Adrenal gland (tissue), 5 donors: ENCODE data around the gene ZNF549.
"Not testable (repeated sequence)": the region's sequence is repeated elsewhere in the genome, so short reads cannot be mapped to it uniquely, and the experiment has no call there.

Experiments used
- POLR2A ChIP-seq, 2 donors: fragments of 450-650 bp; IDR thresholded peaks; one replicate each; pipeline ENCODE4 v1.6.1; 2017; ENCODE audit warnings: antibody characterized with exemption in 2 of 2, mild to moderate bottlenecking in 2 of 2, moderate library complexity in 1 of 2
- TF ChIP-seq, protein P1 (sequence below), 6 experiments: fragments of 450-650 bp in 4 of 6; fragments of 200-600 bp in 2 of 6; sonication (generic) in 1 of 6; IDR thresholded peaks; 1 replicate in 5 of 6; 2 replicates in 1 of 6; pipeline versions ENCODE4 v1.5.1 to v1.8.0; 2016 to 2021; ENCODE audit warnings: antibody characterized with exemption in 6 of 6, mild to moderate bottlenecking in 2 of 6, moderate library complexity in 1 of 6
- donor health status: DM: no; HTN: no; CAD: no.

DNA sequence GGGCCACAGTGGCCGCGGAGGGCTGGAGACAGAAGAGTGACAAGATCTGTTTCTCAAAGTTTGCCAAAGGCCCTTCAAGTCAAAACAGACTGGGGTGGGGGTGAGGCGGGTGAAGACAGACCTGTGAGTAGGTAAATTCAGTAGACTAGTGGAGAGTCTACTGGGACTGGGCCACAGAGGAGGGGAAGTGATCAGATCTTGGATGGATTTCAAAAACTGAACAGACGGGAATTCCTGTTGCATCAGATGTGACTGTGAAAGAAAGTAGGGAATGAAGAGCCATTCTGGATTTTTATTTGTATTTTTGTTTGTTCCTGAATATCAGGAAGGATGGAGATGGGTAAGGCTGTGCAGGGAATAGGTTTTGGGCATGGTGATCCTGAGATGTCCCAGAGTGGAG lies 26.8 kb upstream of the ZNF549 start:
- TF ChIP-seq, protein P1, sequence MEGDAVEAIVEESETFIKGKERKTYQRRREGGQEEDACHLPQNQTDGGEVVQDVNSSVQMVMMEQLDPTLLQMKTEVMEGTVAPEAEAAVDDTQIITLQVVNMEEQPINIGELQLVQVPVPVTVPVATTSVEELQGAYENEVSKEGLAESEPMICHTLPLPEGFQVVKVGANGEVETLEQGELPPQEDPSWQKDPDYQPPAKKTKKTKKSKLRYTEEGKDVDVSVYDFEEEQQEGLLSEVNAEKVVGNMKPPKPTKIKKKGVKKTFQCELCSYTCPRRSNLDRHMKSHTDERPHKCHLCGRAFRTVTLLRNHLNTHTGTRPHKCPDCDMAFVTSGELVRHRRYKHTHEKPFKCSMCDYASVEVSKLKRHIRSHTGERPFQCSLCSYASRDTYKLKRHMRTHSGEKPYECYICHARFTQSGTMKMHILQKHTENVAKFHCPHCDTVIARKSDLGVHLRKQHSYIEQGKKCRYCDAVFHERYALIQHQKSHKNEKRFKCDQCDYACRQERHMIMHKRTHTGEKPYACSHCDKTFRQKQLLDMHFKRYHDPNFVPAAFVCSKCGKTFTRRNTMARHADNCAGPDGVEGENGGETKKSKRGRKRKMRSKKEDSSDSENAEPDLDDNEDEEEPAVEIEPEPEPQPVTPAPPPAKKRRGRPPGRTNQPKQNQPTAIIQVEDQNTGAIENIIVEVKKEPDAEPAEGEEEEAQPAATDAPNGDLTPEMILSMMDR (IDR thresholded peaks at IDR 0.05): not testable (repeated sequence)
- TF ChIP-seq POLR2A (IDR thresholded peaks at IDR 0.05): not testable (repeated sequence)
